Mesendoderm (in vitro differentiated cells): ENCODE results near the gene SHISA5.
"Not testable (repeated sequence)": the region's sequence is repeated elsewhere in the genome, so short reads cannot be mapped to it uniquely, and the experiment has no call there.

Experiments used
- DNase-seq: peaks from one replicate; pipeline ENCODE4 v3.0.0; 2013
- H2AK5ac ChIP-seq: 2 replicates; pipeline ENCODE4 v1.6.1; 2013; ENCODE audit warnings: low read length, inconsistent platforms
- H2BK120ac ChIP-seq: 2 replicates; pipeline ENCODE4 v1.6.1; 2013; ENCODE audit warnings: low read depth, mild to moderate bottlenecking, low read length, moderate library complexity, mixed read lengths
- H2BK15ac ChIP-seq: replicated peaks from 2 replicates; pipeline ENCODE4 v1.6.1; 2013; ENCODE audit warnings: low read depth, mild to moderate bottlenecking, moderate library complexity
- H2BK5ac ChIP-seq: 2 replicates; pipeline ENCODE4 v1.6.1; 2013; ENCODE audit warnings: low read length, inconsistent platforms
- H3K18ac ChIP-seq: 2 replicates; pipeline ENCODE4 v1.6.1; 2013; ENCODE audit warnings: mild to moderate bottlenecking, low read length, mixed read lengths
- H3K23ac ChIP-seq: one replicate; pipeline ENCODE4 v1.6.1; 2013; ENCODE audit warnings: low read length
- H3K27ac ChIP-seq: 2 replicates; pipeline ENCODE4 v1.5.1; 2013; ENCODE audit warnings: low read depth, mild to moderate bottlenecking, inconsistent platforms, low read length, moderate library complexity
- H3K27me3 ChIP-seq: 2 replicates; pipeline ENCODE4 v1.6.1; 2013; ENCODE audit warnings: low read length, control low read depth, mild to moderate bottlenecking, inconsistent platforms; ENCODE audit not compliant: insufficient read depth, poor library complexity
- H3K36me3 ChIP-seq: 2 replicates; pipeline ENCODE4 v1.6.1; 2013; ENCODE audit warnings: low read length, inconsistent platforms; ENCODE audit not compliant: control insufficient read depth, insufficient read depth
- H3K4ac ChIP-seq: one replicate; pipeline ENCODE4 v1.6.1; 2013; ENCODE audit warnings: low read depth, mild to moderate bottlenecking, low read length, moderate library complexity
- H3K4me1 ChIP-seq: 2 replicates; pipeline ENCODE4 v1.6.1; 2013; ENCODE audit warnings: low read depth, low read length, inconsistent platforms; ENCODE audit not compliant: control insufficient read depth
- H3K4me2 ChIP-seq: 2 replicates; pipeline ENCODE4 v1.6.1; 2013; ENCODE audit warnings: low read length
- H3K4me3 ChIP-seq: 2 replicates; pipeline ENCODE4 v1.5.1; 2013; ENCODE audit warnings: mild to moderate bottlenecking, low read length
- H3K56ac ChIP-seq: one replicate; pipeline ENCODE4 v1.6.1; 2013; ENCODE audit warnings: low read length
- H3K79me1 ChIP-seq: 2 replicates; pipeline ENCODE4 v1.6.1; 2013; ENCODE audit warnings: low read length, inconsistent platforms
- H3K79me2 ChIP-seq: 2 replicates; pipeline ENCODE4 v1.6.1; 2013; ENCODE audit warnings: mild to moderate bottlenecking, low read length; ENCODE audit not compliant: control insufficient read depth, insufficient read depth
- H3K9ac ChIP-seq: 2 replicates; pipeline ENCODE4 v1.6.1; 2013; ENCODE audit warnings: low read length, inconsistent platforms
- H4K5ac ChIP-seq: one replicate; pipeline ENCODE4 v1.6.1; 2013; ENCODE audit warnings: low read length
- H4K8ac ChIP-seq: one replicate; pipeline ENCODE4 v1.6.1; 2013; ENCODE audit warnings: low read depth, mild to moderate bottlenecking, control low read depth, low read length, moderate library complexity
- whole genome bisulfite sequencing: extraction: QIAGEN DNeasy Blood & Tissue Kit; methylation state at CpG from one replicate; pipeline ENCODE4 v1.1.7; 2013; ENCODE audit warnings: low lambda C conversion rate, missing lambda C conversion rate; ENCODE audit not compliant: insufficient coverage; ENCODE audit errors: extremely low coverage; 5-methylcytosine and 5-hydroxymethylcytosine counted together

SHISA5 gene

GRCh38 chr3:48536116-48536515 lies 32.1 kb upstream of the SHISA5 start:
- H2BK15ac ChIP-seq, result no peak overlapping the region
- no peak overlapping the region for H3K27ac ChIP-seq
- H2AK5ac ChIP-seq, result no peak overlapping the region
- no peak overlapping the region for H4K8ac ChIP-seq
- H3K4me1 ChIP-seq, result no peaks in the 10 kb centered on the region
- WGBS, result no CpG with 5 or more reads among the region's 19 CpGs
- no peak overlapping the region for H3K4ac ChIP-seq
- H3K4me2 ChIP-seq, result no peak overlapping the region
- no peak overlapping the region for H3K23ac ChIP-seq
- H2BK120ac ChIP-seq, result no peak overlapping the region
- peaks cover 2% of the 10 kb centered on the region for H3K36me3 ChIP-seq
- H3K56ac ChIP-seq, result no peak overlapping the region
- no peak overlapping the region for H3K4me3 ChIP-seq
- DNase-seq, result no peak
- no peak overlapping the region for H3K18ac ChIP-seq
- H3K27me3 ChIP-seq, result no peaks in the 10 kb centered on the region
- no peak overlapping the region for H4K5ac ChIP-seq
- no peaks in the 10 kb centered on the region for H3K79me1 ChIP-seq
- no peak overlapping the region for H2BK5ac ChIP-seq
- H3K79me2 ChIP-seq, result no peaks in the 10 kb centered on the region
- H3K9ac ChIP-seq, result no peak overlapping the region

- Histone ChIP-seq H3K79me1 (no peaks in the 10 kb centered on the region), H4K5ac (no peak overlapping the region), H3K79me2 (no peaks in the 10 kb centered on the region), H4K8ac (no peak overlapping the region), H3K56ac (no peak overlapping the region), H3K4ac (no peak overlapping the region), H3K36me3 (peaks cover 2% of the 10 kb centered on the region), H2BK120ac (no peak overlapping the region), H3K4me1 (no peaks in the 10 kb centered on the region), H2BK15ac (no peak overlapping the region), H2BK5ac (no peak overlapping the region), H2AK5ac (no peak overlapping the region), H3K27ac (no peak overlapping the region), H3K9ac (no peak overlapping the region), H3K4me3 (no peak overlapping the region), H3K4me2 (no peak overlapping the region), H3K18ac (no peak overlapping the region), H3K23ac (no peak overlapping the region), H3K27me3 (no peaks in the 10 kb centered on the region)
- no CpG with 5 or more reads among the region's 4 CpGs for WGBS
- no peak for DNase-seq
Observed at GRCh38 chr3:48535578-48535977, 31.6 kb upstream of the SHISA5 start.

DNA sequence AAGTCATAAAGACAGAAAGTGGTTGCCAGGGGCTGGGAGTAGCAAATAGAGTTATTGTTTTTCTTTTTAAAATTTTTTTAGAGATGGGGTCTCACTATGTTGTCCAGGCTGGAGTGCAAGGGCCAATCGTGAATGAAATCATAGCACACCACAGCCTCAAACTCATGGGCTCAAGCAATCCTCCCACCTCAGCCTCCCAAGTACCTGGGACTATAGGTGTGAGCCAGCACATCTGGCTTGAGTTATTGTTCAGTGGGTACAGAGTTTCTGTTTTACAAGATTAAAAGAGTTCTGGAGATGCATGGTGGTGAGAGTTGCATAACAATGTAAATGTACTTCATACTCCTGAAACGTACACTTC lies 29.0 kb upstream of the SHISA5 start:
- no peak overlapping the region for H2BK15ac ChIP-seq
- no CpG with 5 or more reads among the region's 2 CpGs for WGBS
- no peak overlapping the region for H3K27ac ChIP-seq
- H3K18ac ChIP-seq, result no peak overlapping the region
- no peak for DNase-seq
- no peak overlapping the region for H3K56ac ChIP-seq
- no peaks in the 10 kb centered on the region for H3K4me1 ChIP-seq
- H2BK120ac ChIP-seq, result no peak overlapping the region
- H2AK5ac ChIP-seq, result no peak overlapping the region
- no peak overlapping the region for H3K9ac ChIP-seq
- no peaks in the 10 kb centered on the region for H3K27me3 ChIP-seq
- H3K23ac ChIP-seq, result no peak overlapping the region
- no peak overlapping the region for H3K4me2 ChIP-seq
- no peaks in the 10 kb centered on the region for H3K79me1 ChIP-seq
- no peak overlapping the region for H4K5ac ChIP-seq
- no peak overlapping the region for H2BK5ac ChIP-seq
- H4K8ac ChIP-seq, result no peak overlapping the region
- no peaks in the 10 kb centered on the region for H3K79me2 ChIP-seq
- H3K36me3 ChIP-seq, result no peaks in the 10 kb centered on the region
- H3K4me3 ChIP-seq, result no peak overlapping the region
- no peak overlapping the region for H3K4ac ChIP-seq

- no peak overlapping the region for H3K23ac ChIP-seq
- H3K4ac ChIP-seq, result no peak overlapping the region
- no peak overlapping the region for H2BK120ac ChIP-seq
- no peak overlapping the region for H3K4me2 ChIP-seq
- no peaks in the 10 kb centered on the region for H3K79me1 ChIP-seq
- no peak overlapping the region for H3K4me3 ChIP-seq
- no peaks in the 10 kb centered on the region for H3K4me1 ChIP-seq
- H3K27ac ChIP-seq, result no peak overlapping the region
- no peak overlapping the region for H2BK5ac ChIP-seq
- no CpG with 5 or more reads among the region's 6 CpGs for WGBS
- no peak overlapping the region for H3K18ac ChIP-seq
- no peak overlapping the region for H4K8ac ChIP-seq
- H2BK15ac ChIP-seq, result no peak overlapping the region
- DNase-seq, result no peak
- no peak overlapping the region for H4K5ac ChIP-seq
- H3K27me3 ChIP-seq, result no peaks in the 10 kb centered on the region
- no peak overlapping the region for H3K56ac ChIP-seq
- no peak overlapping the region for H2AK5ac ChIP-seq
- no peaks in the 10 kb centered on the region for H3K36me3 ChIP-seq
- no peaks in the 10 kb centered on the region for H3K79me2 ChIP-seq
- no peak overlapping the region for H3K9ac ChIP-seq
Observed at GRCh38 chr3:48532271-48532976, 28.4 kb upstream of the SHISA5 start.

GRCh38 chr3:48530701-48531100 lies 26.7 kb upstream of the SHISA5 start:
- H3K27ac ChIP-seq, H3K9ac ChIP-seq, H3K27me3 ChIP-seq, H3K36me3 ChIP-seq, H3K4me2 ChIP-seq, H3K56ac ChIP-seq, H2AK5ac ChIP-seq, DNase-seq, H3K23ac ChIP-seq, H2BK5ac ChIP-seq, H3K4ac ChIP-seq, H3K79me1 ChIP-seq, H3K79me2 ChIP-seq, H4K5ac ChIP-seq, H3K4me1 ChIP-seq, H2BK120ac ChIP-seq, H3K4me3 ChIP-seq, H3K18ac ChIP-seq, H2BK15ac ChIP-seq, H4K8ac ChIP-seq: not testable (repeated sequence)
- WGBS, result no CpG with 5 or more reads among the region's 4 CpGs

DNA sequence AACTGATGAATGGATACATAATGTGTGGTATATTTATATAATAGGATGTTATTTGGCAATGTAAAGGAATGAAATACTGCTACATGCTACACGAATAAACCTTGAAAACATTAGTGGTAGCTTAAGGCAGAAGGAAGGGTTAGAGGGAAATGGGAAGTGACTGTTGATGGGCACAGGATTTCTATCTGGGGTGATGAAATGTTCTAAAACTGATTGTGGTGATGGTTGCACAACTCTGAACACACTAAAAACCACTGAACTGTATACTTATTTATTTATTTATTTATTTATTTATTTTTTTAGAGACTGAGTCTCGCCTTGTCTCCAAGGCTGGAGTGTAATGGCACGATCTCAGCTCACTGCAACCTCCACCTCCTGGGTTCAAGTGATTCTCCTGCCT lies 24.8 kb upstream of the SHISA5 start:
- no peaks in the 10 kb centered on the region for H3K79me2 ChIP-seq

More for the DNA sequence above, 24.8 kb upstream of the SHISA5 start:
- no peak overlapping the region for H2AK5ac ChIP-seq
- H3K27ac ChIP-seq, result no peak overlapping the region
- no peak overlapping the region for H3K18ac ChIP-seq
- H3K4me1 ChIP-seq, result no peaks in the 10 kb centered on the region
- no peak overlapping the region for H2BK5ac ChIP-seq
- no peak overlapping the region for H3K56ac ChIP-seq
- peaks cover 1% of the 10 kb centered on the region for H3K36me3 ChIP-seq
- no CpG with 5 or more reads among the region's 3 CpGs for WGBS
- no peak overlapping the region for H3K4me2 ChIP-seq
- no peak for DNase-seq
- no peaks in the 10 kb centered on the region for H3K27me3 ChIP-seq
- H3K23ac ChIP-seq, result no peak overlapping the region
- H2BK15ac ChIP-seq, result no peak overlapping the region
- no peak overlapping the region for H3K9ac ChIP-seq
- no peak overlapping the region for H4K8ac ChIP-seq
- H3K79me1 ChIP-seq, result no peaks in the 10 kb centered on the region
- no peak overlapping the region for H3K4me3 ChIP-seq
- no peak overlapping the region for H4K5ac ChIP-seq
- H3K4ac ChIP-seq, result no peak overlapping the region
- H2BK120ac ChIP-seq, result no peak overlapping the region
